ENCODE measurements around the gene UBE2J2. TPM values are rescaled to one million over a fixed set of nuclear protein-coding genes. Genes with fewer than 3 reads are reported as not detected.

UBE2J2 gene
- total and polyA plus RNA-seq, 2 of the 13 experiments (the other 11 are each of a cell fraction or from before 2014, with no cell fraction given), result 25.4 to 29.4 TPM

DNA sequence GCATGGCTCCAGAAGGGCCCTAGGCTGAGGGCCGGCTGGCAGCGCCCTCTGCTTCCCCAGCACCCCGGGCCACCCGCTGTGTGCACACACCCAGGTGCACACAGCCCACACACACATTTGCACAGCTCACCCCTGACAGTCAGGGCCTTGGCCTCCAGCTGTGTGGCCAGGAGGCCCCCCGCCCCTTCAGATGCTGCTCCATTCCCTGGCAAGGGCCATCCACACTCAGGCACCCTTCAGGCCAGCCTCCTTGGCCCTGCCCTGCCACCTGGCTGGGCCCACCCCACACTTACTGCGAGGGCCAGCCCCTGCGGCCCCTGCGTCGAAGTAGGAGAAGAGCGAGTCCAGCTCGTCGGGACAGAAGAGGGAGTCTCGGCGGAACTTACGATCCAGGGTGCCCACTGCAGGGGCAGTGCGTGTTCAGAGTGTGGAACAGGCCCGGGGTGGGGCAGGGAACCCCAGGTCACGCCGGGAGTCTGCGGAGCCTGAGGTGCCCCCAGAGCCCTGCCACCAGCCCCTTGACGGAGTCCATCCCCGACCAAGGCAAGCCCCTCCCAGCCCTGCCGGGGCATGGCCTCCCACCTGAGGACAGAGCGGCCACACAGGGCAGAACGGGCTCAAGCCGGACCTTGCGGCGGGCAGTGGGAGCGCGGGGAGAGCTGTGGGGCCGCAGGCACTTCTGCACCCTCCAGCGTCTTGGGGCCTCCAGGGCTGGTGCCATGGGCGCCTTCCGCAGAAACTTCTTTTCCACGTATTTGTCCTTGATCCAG is 21.7 kb upstream of the UBE2J2 start:
- Histone ChIP-seq H4K20me1 (ENCODE audit: insufficient read depth, low read length) (no peaks in the 10 kb centered on the region), H3K4me1 (ENCODE audit: insufficient read depth, low read length) (peaks cover 4% of the 10 kb centered on the region; the same call in 1 of the 2 replicates), H3K36me3 (replicated peaks in 1 of 2; ENCODE audit: control insufficient read depth in 1 of 2, insufficient read depth in 2 of 2, low read length in 2 of 2) (no peaks in the 10 kb centered on the region; a peak in 1 of 5 replicates), H3K9ac (ENCODE audit: insufficient read depth, low read depth, low read length) (no peak overlapping the region), H2AFZ (ENCODE audit: low read length) (no peak overlapping the region), H3K27ac (ENCODE audit: extremely low read length, insufficient read depth, low read length) (no peak overlapping the region), H3K27me3 (ENCODE audit: control insufficient read depth in 1 of 2, insufficient read depth in 2 of 2, low read length in 2 of 2) (no peaks in the 10 kb centered on the region; a peak in 1 of 5 replicates), H3K9me3 (ENCODE audit: low read length) (no peaks in the 10 kb centered on the region), H3K4me3 (replicated peaks in 1 of 3; ENCODE audit: insufficient read depth in 1 of 3, low read depth in 2 of 3, low read length in 3 of 3) (no peak overlapping the region), H3K4me2 (ENCODE audit: low read depth, low read length) (no peak overlapping the region), H3K79me2 (ENCODE audit: insufficient read depth, low read length) (no peaks in the 10 kb centered on the region)
- TF ChIP-seq ZFX (CRISPR knock-in tag; IDR thresholded peaks at IDR 0.05; ENCODE audit: low read depth), result no peak
- TF ChIP-seq, protein P1, sequence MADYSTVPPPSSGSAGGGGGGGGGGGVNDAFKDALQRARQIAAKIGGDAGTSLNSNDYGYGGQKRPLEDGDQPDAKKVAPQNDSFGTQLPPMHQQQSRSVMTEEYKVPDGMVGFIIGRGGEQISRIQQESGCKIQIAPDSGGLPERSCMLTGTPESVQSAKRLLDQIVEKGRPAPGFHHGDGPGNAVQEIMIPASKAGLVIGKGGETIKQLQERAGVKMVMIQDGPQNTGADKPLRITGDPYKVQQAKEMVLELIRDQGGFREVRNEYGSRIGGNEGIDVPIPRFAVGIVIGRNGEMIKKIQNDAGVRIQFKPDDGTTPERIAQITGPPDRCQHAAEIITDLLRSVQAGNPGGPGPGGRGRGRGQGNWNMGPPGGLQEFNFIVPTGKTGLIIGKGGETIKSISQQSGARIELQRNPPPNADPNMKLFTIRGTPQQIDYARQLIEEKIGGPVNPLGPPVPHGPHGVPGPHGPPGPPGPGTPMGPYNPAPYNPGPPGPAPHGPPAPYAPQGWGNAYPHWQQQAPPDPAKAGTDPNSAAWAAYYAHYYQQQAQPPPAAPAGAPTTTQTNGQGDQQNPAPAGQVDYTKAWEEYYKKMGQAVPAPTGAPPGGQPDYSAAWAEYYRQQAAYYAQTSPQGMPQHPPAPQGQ (CRISPR knock-in tag; IDR thresholded peaks at IDR 0.05; ENCODE audit: borderline replicate concordance), result no peak
- no peak for TF ChIP-seq ZNF792 (CRISPR knock-in tag; IDR thresholded peaks at IDR 0.05)
- TF ChIP-seq ZNF225 (CRISPR knock-in tag; IDR thresholded peaks at IDR 0.05), result no peak
- no peak for TF ChIP-seq CTCF (CRISPR knock-in tag; IDR thresholded peaks at IDR 0.05)
- TF ChIP-seq, protein P2, sequence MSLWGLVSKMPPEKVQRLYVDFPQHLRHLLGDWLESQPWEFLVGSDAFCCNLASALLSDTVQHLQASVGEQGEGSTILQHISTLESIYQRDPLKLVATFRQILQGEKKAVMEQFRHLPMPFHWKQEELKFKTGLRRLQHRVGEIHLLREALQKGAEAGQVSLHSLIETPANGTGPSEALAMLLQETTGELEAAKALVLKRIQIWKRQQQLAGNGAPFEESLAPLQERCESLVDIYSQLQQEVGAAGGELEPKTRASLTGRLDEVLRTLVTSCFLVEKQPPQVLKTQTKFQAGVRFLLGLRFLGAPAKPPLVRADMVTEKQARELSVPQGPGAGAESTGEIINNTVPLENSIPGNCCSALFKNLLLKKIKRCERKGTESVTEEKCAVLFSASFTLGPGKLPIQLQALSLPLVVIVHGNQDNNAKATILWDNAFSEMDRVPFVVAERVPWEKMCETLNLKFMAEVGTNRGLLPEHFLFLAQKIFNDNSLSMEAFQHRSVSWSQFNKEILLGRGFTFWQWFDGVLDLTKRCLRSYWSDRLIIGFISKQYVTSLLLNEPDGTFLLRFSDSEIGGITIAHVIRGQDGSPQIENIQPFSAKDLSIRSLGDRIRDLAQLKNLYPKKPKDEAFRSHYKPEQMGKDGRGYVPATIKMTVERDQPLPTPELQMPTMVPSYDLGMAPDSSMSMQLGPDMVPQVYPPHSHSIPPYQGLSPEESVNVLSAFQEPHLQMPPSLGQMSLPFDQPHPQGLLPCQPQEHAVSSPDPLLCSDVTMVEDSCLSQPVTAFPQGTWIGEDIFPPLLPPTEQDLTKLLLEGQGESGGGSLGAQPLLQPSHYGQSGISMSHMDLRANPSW (CRISPR knock-in tag; IDR thresholded peaks at IDR 0.05; ENCODE audit: borderline replicate concordance), result no peak
- TF ChIP-seq ZNF274 (CRISPR knock-in tag; IDR thresholded peaks at IDR 0.05), result no peak
- no peak for TF ChIP-seq ATM (IDR thresholded peaks at IDR 0.05; ENCODE audit: borderline replicate concordance)
- TF ChIP-seq, protein P3, sequence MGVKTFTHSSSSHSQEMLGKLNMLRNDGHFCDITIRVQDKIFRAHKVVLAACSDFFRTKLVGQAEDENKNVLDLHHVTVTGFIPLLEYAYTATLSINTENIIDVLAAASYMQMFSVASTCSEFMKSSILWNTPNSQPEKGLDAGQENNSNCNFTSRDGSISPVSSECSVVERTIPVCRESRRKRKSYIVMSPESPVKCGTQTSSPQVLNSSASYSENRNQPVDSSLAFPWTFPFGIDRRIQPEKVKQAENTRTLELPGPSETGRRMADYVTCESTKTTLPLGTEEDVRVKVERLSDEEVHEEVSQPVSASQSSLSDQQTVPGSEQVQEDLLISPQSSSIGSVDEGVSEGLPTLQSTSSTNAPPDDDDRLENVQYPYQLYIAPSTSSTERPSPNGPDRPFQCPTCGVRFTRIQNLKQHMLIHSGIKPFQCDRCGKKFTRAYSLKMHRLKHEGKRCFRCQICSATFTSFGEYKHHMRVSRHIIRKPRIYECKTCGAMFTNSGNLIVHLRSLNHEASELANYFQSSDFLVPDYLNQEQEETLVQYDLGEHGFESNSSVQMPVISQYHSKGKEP (CRISPR knock-in tag; IDR thresholded peaks at IDR 0.05), result no peak
- no peak for TF ChIP-seq ZNF800 (CRISPR knock-in tag; IDR thresholded peaks at IDR 0.05)
- TF ChIP-seq ZNF501 (CRISPR knock-in tag; IDR thresholded peaks at IDR 0.05), result no peak
- TF ChIP-seq ZNF468 (CRISPR knock-in tag; IDR thresholded peaks at IDR 0.05), result no peak
- TF ChIP-seq ZNF670 (CRISPR knock-in tag; IDR thresholded peaks at IDR 0.05; ENCODE audit: borderline replicate concordance), result no peak
- intact Hi-C loops (cut with micrococcal nuclease; ENCODE audit: unreplicated experiment) (no loop called here), in situ Hi-C loops (cut with HindIII; ENCODE audit: extremely low pct_ligation_motif_present, low pct_unique_long_range_greater_than_20kb) (no loop called here)
- ChIA-PET CTCF (ENCODE audit: low intra/inter-chr PET ratio, low total read pairs) (no interaction called here), POLR2A (no interaction called here)
- no peak for DNase-seq (ENCODE audit: low spot score)
- FAIRE-seq, result no peak
- BruUV-seq (replicated peaks), result no TSS peak
- 98% methylated on average over 22 of the region's 35 CpGs for WGBS (ENCODE audit: low lambda C conversion rate)
- no peak for ATAC-seq

Measured in HepG2 (cell line).